Endothelial cell of umbilical vein (primary cell): ENCODE measurements around the gene OR6B2. TPM values are rescaled to one million over a fixed set of nuclear protein-coding genes. Genes with fewer than 3 reads are reported as not detected.

Experiments
- BruUV-seq: library from RNA; stranded (reverse); fragments of 400-500 nt; replicated peaks from 2 replicates; lab custom pipeline; 2021; lab: Mats Ljungman, UMichigan
- CTCF ChIA-PET: fragments of 300-600, 350-600 bp; sonication (Branson Sonifier 250); formaldehyde crosslinking; loops from one replicate; lab custom pipeline; 2021; ENCODE audit warnings: antibody characterized with exemption, inconsistent platforms; lab: Charles Lee
- POLR2A ChIA-PET: fragments of 300-600, 350-600 bp; sonication (Branson Sonifier 250); formaldehyde crosslinking; loops from one replicate; lab custom pipeline; 2021; ENCODE audit warnings: antibody characterized with exemption, inconsistent platforms; lab: Charles Lee
- DNase-seq: peaks from one replicate; pipeline ENCODE4 v3.0.0-alpha.2; 2011; ENCODE audit warnings: low read depth, low spot score
- FAIRE-seq: peaks from 2 replicates; lab custom pipeline; 2011; peaks lifted over from hg19 to GRCh38; lab: Jason Lieb, UNC
- H2AFZ ChIP-seq: 2 replicates; pipeline ENCODE4 v1.6.0; 2012; ENCODE audit warnings: low read depth, low read length, control low read depth, inconsistent platforms
- H3K27ac ChIP-seq: 2 replicates; pipeline ENCODE4 v1.5.1; 2011; ENCODE audit warnings: low read depth, mild to moderate bottlenecking, control low read depth, low read length, moderate library complexity; ENCODE audit not compliant: insufficient read depth
- H3K27me3 ChIP-seq, 2 experiments: 2 replicates each; pipeline versions ENCODE4 v1.6.0 to v1.6.1; 2011; ENCODE audit warnings: low read length in 2 of 2, mixed read lengths in 1 of 2; ENCODE audit not compliant: control insufficient read depth in 2 of 2, insufficient read depth in 2 of 2
- H3K36me3 ChIP-seq, 2 experiments: 2 replicates in 1 of 2; 3 replicates in 1 of 2; pipeline ENCODE4 v1.5.1; 2011; ENCODE audit warnings: low read length in 2 of 2, mild to moderate bottlenecking in 1 of 2, moderate library complexity in 1 of 2; ENCODE audit not compliant: control insufficient read depth in 2 of 2, insufficient read depth in 2 of 2; ENCODE audit errors: extremely low read depth in 1 of 2
- H3K4me1 ChIP-seq: 3 replicates; pipeline ENCODE4 v1.5.1; 2011; ENCODE audit warnings: mild to moderate bottlenecking, low read length; ENCODE audit not compliant: control insufficient read depth, insufficient read depth; ENCODE audit errors: extremely low read depth
- H3K4me2 ChIP-seq: 2 replicates; pipeline ENCODE4 v1.6.1; 2011; ENCODE audit warnings: low read length, control low read depth, mixed read lengths; ENCODE audit not compliant: insufficient read depth
- H3K4me3 ChIP-seq, 3 experiments: fragments of 200-600 bp in 1 of 3; sonication (generic), shearing (Covaris generic) in 1 of 3; replicated peaks in 1 of 3; 2 replicates each; pipeline ENCODE4 v1.5.1; 2011 to 2016; ENCODE audit warnings: control low read depth in 3 of 3, low read length in 3 of 3, mild to moderate bottlenecking in 2 of 3, inconsistent platforms in 1 of 3, low read depth in 1 of 3, moderate library complexity in 1 of 3; ENCODE audit not compliant: insufficient read depth in 1 of 3
- H3K79me2 ChIP-seq: 2 replicates; pipeline ENCODE4 v1.6.0; 2012; ENCODE audit warnings: low read length, inconsistent platforms; ENCODE audit not compliant: control insufficient read depth, insufficient read depth
- H3K9ac ChIP-seq: replicated peaks from 2 replicates; pipeline ENCODE3; 2011; ENCODE audit warnings: low read length, control low read depth; ENCODE audit not compliant: insufficient read depth; ENCODE audit errors: extremely low read depth
- H3K9me1 ChIP-seq: replicated peaks from 3 replicates; pipeline ENCODE4 v1.6.0; 2011; ENCODE audit warnings: mild to moderate bottlenecking, low read length; ENCODE audit not compliant: control insufficient read depth, insufficient read depth; ENCODE audit errors: extremely low read depth
- H3K9me3 ChIP-seq: replicated peaks from 2 replicates; pipeline ENCODE4 v1.5.1; 2012; ENCODE audit warnings: low read length, inconsistent platforms; ENCODE audit not compliant: control insufficient read depth, insufficient read depth
- H4K20me1 ChIP-seq: replicated peaks from 2 replicates; pipeline ENCODE3; 2011; ENCODE audit warnings: mild to moderate bottlenecking, low read length; ENCODE audit not compliant: control insufficient read depth, insufficient read depth; ENCODE audit errors: extremely low read depth
- EZH2 ChIP-seq: IDR thresholded peaks from 2 replicates; pipeline ENCODE4 v1.6.1; 2012; ENCODE audit warnings: borderline replicate concordance, low read depth, mild to moderate bottlenecking, moderate library complexity, low read length, inconsistent platforms; ENCODE audit not compliant: severe bottlenecking
- FOS ChIP-seq: IDR thresholded peaks from 2 replicates; pipeline ENCODE4 v1.6.1; 2011; ENCODE audit warnings: mild to moderate bottlenecking, low read length, moderate library complexity, borderline replicate concordance; ENCODE audit not compliant: insufficient read depth
- GATA2 ChIP-seq: IDR thresholded peaks from 2 replicates; pipeline ENCODE4 v1.7.0; 2011; ENCODE audit warnings: low read depth, mild to moderate bottlenecking, moderate library complexity, mixed read lengths, low read length; ENCODE audit not compliant: insufficient read length, insufficient read depth
- JUN ChIP-seq: IDR thresholded peaks from 2 replicates; pipeline ENCODE4 v1.6.1; 2011; ENCODE audit warnings: borderline replicate concordance, low read depth; ENCODE audit not compliant: insufficient read length, insufficient read depth
- MYC ChIP-seq: IDR thresholded peaks from one replicate; pipeline ENCODE4 v1.6.1; 2011; ENCODE audit warnings: mild to moderate bottlenecking, low read depth, low read length
- POLR2A ChIP-seq: IDR thresholded peaks from 2 replicates; pipeline ENCODE4 v1.6.1; 2012; ENCODE audit warnings: low read depth, mild to moderate bottlenecking, control low read depth, low read length
- POLR2AphosphoS5 ChIP-seq: IDR thresholded peaks from 2 replicates; pipeline ENCODE4 v1.6.1; 2012; ENCODE audit warnings: low read depth, mild to moderate bottlenecking, control low read depth, low read length, moderate library complexity; ENCODE audit not compliant: insufficient read depth
- dilution Hi-C: fragments of 300-500 bp; cut with MboI; formaldehyde crosslinking; loops from one replicate; pipeline ENCODE4 v1.15.0; 2019; ENCODE audit warnings: low sequenced_read_pairs; ENCODE audit not compliant: extremely low pct_ligation_motif_present
- intact Hi-C: fragments of 100-400 bp; cut with micrococcal nuclease; formaldehyde crosslinking; loops from one replicate; pipeline ENCODE4 v1.10.0; 2022
- polyA plus RNA-seq, 4 experiments: library from polyadenylated mRNA; depleted of rRNA in 3 of 4; stranded (reverse) in 3 of 4; unstranded in 1 of 4; fragments of >200 nt; gene quantifications; 2 replicates each; pipeline versions ENCODE4 v1.2.1 to v1.2.3, GENCODE V29; 2011 to 2012; ENCODE audit warnings: missing spikeins in 1 of 4
- total RNA-seq: library from RNA; stranded (reverse); gene quantifications from 2 replicates; pipeline ENCODE4 v1.2.3, GENCODE V29; 2021
- TF ChIP-seq, protein P1 (sequence below): IDR thresholded peaks from 2 replicates; pipeline ENCODE4 v1.6.1; 2011; ENCODE audit not compliant: insufficient read depth, insufficient read length
- TF ChIP-seq, protein P2 (sequence below), 2 donors: IDR thresholded peaks; 1 replicate in 1 of 2; 2 replicates in 1 of 2; pipeline ENCODE4 v1.5.1; 2011; ENCODE audit warnings: low read length in 2 of 2, mild to moderate bottlenecking in 2 of 2, moderate library complexity in 2 of 2, control low read depth in 1 of 2, inconsistent platforms in 1 of 2, low read depth in 1 of 2; ENCODE audit not compliant: insufficient read depth in 1 of 2; ENCODE audit errors: extremely low read depth in 1 of 2

Gene OR6B2
- total and polyA plus RNA-seq, 2 donors (not counting 3 experiments of a cell fraction or from before 2014, with no cell fraction given): not detected

DNA sequence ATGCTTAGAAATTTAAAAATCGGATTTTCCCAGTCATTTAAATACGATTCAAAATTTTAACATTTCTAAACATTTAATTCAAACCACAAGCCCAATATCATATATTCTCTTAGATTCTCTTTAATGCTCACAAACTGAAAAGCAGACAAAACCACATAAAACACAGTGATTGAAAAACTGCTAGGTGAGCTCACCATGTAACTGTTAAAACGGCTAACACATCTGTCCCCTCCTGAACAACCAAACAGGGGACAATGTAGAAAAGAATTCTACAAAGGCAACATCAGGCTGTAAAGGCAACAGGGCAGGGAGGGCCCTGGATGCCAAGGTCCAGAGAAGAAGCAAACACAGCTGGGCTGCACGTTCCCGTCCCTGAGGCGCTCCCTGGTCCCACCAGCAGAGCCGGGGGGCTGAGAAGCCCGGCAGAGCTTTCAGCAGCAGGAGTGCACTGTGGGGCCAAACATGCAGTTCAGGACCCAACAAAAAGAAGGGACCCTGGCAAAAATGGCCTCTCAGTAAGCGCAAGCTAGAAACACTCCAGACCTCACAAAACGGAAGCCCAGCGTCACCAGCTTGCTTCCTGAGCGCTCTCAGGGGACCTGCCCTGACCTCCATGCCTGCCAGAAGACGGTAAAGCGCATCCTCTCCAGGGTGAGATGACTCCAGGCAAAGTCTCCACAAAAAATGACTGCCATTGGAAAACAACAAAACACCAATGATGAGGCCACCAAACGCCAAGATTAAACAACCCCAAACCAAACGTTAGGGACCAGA lies 45.6 kb downstream of the OR6B2 start:
- intact Hi-C loops: no loop called here
- Histone ChIP-seq H3K36me3 (peaks cover 4 to 20% of the 10 kb centered on the region in 2 experiments), H2AFZ (no peak overlapping the region), H3K79me2 (no peaks in the 10 kb centered on the region), H3K9me3 (no peaks in the 10 kb centered on the region), H3K4me3 (no peak overlapping the region), H4K20me1 (no peaks in the 10 kb centered on the region), H3K9ac (no peak overlapping the region), H3K4me1 (no peaks in the 10 kb centered on the region), H3K9me1 (no peaks in the 10 kb centered on the region), H3K4me2 (no peak overlapping the region), H3K27ac (no peak overlapping the region), H3K27me3 (no peaks in the 10 kb centered on the region)
- DNase-seq (no peak), FAIRE-seq (no peak)
- TF ChIP-seq POLR2AphosphoS5: no peak
- TF ChIP-seq JUN: no peak
- no peak for TF ChIP-seq FOS
- no peak for TF ChIP-seq POLR2A
- TF ChIP-seq, protein P1, sequence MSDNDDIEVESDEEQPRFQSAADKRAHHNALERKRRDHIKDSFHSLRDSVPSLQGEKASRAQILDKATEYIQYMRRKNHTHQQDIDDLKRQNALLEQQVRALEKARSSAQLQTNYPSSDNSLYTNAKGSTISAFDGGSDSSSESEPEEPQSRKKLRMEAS: no peak
- TF ChIP-seq MYC: no peak
- TF ChIP-seq EZH2: no peak
- TF ChIP-seq, protein P2, sequence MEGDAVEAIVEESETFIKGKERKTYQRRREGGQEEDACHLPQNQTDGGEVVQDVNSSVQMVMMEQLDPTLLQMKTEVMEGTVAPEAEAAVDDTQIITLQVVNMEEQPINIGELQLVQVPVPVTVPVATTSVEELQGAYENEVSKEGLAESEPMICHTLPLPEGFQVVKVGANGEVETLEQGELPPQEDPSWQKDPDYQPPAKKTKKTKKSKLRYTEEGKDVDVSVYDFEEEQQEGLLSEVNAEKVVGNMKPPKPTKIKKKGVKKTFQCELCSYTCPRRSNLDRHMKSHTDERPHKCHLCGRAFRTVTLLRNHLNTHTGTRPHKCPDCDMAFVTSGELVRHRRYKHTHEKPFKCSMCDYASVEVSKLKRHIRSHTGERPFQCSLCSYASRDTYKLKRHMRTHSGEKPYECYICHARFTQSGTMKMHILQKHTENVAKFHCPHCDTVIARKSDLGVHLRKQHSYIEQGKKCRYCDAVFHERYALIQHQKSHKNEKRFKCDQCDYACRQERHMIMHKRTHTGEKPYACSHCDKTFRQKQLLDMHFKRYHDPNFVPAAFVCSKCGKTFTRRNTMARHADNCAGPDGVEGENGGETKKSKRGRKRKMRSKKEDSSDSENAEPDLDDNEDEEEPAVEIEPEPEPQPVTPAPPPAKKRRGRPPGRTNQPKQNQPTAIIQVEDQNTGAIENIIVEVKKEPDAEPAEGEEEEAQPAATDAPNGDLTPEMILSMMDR (IDR thresholded peaks at IDR 0.05; ENCODE audit: extremely low read depth in 1 of 2, insufficient read depth in 1 of 2, low read depth in 1 of 2, low read length in 2 of 2): no peak
- no peak for TF ChIP-seq GATA2
- dilution Hi-C loops: no loop called here
- ChIA-PET POLR2A (no interaction called here), CTCF (no interaction called here)
- BruUV-seq: no TSS peak
